HG03097 (cell line): Measurements from ENCODE around the gene ELMO2.

ENCODE experiments used
- ATAC-seq: cut with Tn5 transposase; IDR thresholded peaks from one replicate; pipeline ENCODE4 v1.9.1; 2021; ENCODE audit not compliant: unreplicated experiment, low FRiP score

The ELMO2 gene

DNA sequence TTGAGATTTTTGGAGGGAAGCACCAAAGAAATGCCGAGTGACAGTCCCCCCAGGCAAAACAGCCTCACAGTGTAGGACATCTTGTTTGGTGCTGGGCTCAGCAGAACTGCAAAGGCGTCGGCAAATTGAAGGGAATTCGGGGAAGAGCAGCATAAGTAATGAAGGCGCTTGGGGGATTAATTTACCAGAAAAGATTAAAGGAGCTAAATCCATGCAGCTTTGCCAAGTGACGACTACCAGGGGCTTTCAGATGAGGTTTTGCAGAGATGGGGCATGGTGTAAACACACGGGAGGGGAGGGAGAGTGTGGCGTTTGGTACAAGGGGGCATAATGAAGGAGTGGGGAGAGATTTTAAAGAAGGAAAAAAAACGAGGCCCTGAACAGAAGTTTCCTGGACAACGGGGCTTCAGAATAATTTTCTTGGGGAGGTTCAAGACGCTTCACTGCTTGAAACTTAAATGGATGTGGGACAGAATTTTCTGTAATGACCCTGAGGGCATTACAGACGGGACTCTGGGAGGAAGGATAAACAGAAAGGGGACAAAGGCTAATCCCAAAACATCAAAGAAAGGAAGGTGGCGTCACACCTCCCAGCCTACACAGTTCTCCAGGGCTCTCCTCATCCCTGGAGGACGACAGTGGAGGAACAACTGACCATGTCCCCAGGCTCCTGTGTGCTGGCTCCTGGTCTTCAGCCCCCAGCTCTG, 52.8 kb downstream of the ELMO2 start:
- no peak for ATAC-seq

DNA sequence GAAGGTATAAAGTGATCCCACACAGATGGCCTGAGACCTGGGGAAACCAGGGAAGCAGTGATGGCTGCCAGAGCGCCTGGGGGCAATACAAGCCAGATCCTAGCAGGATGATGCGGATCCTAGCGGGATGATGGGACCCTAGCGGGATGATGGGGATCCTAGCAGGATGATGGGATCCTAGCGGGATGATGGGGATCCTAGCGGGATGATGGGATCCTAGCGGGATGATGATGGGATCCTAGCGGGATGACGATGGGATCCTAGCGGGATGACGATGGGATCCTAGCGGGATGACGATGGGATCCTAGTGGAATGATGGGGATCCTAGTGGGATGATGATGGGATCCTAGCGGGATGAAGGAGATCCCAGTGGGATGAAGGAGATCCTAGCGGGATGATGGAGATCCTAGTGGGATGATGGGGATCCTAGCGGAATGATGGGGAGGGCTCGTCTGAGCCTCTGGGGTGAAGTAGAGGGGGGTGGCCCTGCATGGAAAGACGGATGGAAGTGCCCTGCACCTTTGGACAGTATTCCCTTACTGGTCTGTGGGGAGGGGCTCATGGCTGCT, 54.0 kb downstream of the ELMO2 start:
- ATAC-seq = no peak

DNA sequence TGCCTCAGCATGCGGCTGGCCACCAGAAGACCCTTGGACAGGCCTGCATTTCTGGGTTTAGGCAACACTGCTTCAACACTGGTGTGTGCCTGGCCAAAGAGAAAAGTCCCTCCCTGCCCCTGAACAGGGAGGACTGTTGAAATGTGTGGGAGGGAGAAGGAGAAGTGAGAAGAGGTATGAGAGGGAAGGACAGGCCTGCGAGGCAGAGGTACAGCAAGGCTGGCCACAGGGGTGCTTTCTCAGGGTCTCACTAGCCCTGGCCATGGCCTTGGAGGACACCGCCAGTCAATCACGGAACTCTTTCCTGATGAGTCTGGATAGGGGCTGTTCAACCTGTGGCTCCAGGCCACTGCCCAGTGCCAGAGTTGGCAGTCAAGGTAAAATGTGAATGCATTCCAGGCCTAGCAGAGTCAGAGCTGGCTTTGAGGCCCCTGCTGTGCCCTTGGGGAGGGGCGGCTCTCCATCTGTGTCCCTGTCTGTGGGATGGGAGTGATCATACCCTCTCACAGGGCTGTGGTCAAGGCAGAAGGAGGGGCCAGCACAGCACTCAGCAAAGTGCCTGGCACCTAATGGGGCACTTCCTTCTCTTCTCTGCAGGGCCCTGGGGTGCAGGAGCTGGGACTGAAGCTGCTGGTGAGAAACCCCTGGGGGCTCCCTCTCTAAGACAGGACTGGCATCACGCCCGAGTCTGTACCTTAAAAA, 54.9 kb downstream of the ELMO2 start:
- ATAC-seq = no peak

DNA sequence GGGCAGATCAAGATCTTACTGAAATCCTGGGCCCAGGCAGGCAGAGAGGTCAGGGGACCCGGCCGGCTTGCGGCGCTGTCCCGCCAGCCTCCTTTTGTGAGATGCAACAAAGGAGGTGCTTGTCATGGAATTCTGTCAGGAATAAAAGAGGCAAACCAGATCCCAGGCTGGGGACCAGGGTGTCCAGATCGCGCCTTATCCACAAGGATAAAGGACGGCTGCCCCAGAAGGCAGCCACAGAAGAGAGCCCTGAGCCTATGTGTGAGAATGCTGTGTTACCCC, 55.5 kb downstream of the ELMO2 start:
- ATAC-seq = no peak

DNA sequence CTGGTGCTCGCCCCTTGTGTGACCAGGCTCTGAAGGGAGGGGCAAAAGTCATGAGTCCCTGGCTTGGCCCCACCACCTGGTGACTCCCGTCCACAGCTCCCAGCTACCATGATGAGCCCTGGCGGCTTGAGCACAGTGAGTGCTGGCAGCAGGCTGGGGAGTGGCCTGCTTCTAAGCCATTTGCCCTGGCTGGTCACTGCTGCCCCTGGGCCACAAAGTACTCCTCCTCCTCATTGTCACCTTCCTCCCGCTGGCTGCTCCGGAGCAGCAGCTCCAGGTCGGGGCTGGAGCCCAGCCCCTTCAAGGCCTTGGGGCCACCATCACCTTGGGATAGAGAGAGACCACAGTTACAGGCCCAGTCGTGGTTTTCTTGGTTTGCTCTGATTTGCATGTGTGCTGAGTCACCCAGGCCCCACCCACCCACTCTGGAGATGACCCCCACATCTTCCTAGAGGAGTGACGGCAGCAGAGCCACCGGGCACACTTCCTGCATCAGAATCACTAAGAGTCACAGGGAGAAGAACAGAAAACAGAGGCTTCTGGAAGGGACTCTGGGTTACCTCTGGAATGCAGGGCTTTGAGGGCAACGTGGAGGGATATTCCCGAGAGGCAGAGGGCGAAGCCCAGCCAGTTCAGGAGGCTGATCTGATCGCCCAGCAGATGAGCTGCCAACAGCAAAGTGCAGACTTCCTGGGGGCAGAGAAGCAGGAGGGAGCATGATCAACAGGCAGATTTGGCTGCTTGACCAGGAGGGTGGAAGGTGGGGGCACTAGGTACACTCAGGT, 56.0 kb downstream of the ELMO2 start:
- peak; percentile 55 for ATAC-seq

DNA sequence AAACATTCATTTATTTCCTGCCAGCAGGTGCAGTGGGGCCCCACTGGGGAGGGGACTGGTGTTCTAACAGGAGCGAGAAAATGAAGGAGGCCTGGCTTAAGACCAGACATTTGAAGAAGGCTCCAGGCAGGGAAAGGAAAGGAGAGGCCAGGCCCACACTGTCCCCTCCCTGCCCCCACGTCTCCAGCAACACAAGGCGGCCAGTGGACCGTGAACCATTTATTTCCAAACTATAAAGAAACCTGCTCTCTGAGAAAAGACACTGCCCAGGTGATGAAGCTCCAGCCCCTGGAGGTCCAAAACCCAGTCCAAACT, 56.7 kb downstream of the ELMO2 start:
- ATAC-seq = no peak

DNA sequence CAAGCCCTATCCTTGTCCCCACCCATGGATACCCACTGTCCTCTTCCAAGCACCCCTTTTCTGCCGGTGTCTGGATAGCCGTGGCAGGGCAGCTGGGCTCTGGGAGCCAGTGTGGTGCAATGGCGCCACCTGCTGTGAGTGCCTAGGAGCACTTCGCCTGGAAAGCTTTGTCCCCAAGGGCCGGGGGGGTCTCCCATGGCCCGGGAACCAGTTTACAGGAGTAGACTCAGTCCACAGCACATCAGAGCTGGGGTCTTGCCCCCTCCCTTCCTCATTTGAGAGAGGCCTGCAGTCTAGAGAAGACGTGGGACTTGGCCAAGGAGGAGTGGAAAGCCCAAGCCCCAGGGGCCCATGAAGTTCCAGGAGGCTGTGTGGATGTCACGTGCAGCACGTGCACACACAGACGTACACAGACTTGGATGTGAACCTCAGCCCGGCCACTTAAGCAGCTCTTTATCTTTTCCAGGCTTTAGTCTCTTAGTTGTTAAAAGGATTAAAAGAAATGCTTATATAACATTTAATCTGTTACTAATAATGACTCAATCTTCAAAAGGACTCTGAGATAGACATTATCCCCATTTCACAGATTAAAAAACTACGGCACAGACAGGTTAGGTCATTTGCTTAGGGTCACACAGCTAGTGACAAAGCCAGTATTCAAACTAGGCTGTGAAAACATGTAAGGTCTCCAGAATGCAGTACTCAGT, 57.2 kb downstream of the ELMO2 start:
- ATAC-seq = no peak

DNA sequence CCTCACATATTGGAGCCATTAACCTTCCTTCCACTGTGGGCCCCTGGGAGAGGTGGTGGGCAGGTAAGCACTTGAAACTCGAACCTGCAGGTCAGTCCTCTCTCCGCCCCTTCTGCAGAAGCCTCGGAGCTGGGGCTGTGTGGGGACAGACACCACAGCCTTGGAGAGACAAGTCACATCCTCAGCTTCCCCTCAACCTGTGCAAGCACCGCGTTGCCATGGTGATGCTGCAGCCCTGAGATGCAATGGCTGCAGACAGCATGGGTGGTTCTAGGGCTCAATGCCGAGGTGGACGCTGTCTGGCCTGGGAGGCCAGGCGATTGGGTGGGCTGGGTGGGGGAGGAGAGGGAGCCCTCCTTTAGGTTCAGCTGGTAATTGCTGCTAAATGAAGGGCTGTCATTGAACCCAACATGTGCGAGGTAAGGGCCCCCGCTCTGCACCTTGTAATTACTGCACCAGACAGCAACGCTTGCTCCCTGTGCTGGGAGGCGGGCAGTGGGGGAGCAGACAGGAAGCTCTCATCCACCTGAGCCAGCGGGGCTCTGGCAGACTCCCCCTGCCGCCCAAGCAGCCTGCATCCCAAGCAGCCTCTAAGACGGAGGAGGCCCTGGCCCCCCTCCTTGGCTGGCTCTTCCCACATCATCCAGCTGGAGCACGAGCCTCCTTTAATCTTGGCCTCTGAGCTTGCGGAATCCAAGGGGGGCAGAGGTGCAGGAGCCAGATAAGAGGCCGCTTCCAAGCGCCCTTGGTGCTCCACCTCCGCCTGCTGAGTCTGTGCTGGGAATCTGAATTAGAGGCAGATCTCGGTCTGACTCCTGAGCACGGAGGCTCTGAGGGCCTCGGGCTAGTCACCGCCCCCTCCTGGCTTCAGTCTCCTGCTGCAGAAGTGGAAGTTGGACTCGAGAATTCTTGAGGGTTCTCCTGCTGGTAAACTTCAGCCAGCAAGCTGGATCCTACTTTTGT, 58.3 kb downstream of the ELMO2 start:
- no peak for ATAC-seq

DNA sequence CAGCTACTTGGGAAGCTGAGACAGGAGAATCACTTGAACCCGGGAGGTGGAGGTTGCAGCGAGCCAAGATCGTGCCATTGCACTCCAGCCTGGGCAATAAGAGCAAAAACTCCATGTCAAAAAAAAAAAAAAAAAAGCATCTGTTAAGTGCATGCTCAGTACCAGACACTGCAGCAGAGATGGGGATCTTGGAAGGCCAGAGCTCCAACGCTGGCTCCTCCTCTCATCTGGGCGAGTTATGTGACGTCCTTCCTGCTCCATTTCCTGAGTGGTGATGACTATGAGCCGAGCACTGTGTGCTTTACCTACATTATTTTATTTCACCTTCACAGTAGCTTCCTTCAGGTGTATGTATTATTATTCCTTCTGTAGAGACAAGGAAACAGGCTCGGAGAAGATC, 59.6 kb downstream of the ELMO2 start:
- no peak for ATAC-seq

DNA sequence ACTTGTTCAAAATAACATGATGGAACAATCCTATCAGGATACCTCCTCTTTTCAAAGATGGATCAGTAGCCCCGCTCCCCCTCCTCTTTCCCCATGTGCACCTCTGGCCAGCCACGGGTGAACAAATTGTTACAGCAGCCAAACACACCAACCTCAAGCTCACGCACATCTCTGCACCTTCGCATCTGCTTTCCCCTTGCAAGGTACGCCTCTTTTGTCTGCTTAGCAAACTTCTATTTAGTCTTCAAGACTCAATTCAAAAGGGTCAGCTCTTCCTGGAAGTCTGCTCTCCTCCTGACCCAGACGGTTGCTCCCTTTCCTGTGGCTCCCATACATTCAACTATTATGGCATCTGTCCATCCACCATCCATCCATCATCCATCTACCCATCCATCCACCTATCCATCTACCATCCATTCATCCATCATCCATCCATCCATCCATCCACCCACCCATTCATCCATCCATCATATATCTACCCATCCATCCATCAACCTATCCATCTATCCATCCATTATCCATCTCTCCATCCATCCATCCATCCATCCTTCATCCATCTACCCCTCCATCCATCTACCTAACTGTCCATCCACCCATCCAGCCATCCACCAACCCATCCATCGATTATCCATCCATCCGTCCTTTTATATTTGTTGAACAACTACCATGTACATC, 61.8 kb downstream of the ELMO2 start:
- no peak for ATAC-seq

DNA sequence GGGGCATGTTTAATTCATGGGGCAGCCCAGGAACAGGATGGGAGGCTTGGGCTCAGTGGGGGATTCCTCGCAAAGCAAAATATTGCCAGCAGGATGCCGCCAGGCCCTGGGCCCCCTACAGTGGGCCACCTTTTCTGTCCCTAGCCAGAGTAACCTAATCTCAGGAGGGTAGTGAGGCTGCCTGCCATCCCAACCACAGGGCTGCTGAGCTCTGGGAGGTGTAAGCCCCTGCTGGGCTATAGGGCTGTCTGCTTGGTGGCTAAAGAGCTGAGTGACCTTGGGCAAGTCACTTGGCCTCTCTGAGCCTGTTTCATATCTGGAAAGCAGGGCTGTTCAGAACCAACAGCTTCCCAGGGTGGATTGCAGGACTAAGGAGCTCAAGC, 62.4 kb downstream of the ELMO2 start:
- no peak for ATAC-seq

DNA sequence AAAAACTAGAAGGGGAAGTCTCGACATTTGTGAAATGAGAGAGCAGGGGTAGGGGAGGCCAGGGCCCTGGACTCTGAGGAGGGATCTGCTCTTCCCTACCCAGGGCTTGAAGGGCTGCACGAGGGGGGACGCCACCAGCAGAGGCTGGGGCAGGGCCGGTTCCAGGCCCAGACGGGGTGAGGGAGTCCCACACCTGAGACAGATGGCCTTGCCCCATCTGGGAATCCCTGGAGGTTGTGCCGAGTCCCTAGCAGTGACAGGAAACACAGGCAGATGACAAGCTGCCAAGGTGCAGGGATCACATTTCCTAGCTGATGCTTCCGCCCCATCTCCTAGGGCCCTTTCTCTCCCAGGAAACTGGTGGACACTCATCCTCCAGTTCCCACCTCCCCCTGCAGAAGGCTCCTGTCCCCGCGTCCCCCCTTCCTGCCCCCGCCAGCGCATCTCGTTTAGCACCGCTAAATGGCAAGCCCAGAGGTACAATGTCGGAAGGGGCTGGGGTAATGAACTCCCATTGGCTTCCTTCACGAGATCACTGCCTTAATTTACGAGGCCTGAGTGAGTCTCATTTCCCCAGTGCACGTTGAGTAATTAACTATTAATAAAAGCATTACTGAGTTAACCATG, 63.0 kb downstream of the ELMO2 start:
- ATAC-seq = no peak

DNA sequence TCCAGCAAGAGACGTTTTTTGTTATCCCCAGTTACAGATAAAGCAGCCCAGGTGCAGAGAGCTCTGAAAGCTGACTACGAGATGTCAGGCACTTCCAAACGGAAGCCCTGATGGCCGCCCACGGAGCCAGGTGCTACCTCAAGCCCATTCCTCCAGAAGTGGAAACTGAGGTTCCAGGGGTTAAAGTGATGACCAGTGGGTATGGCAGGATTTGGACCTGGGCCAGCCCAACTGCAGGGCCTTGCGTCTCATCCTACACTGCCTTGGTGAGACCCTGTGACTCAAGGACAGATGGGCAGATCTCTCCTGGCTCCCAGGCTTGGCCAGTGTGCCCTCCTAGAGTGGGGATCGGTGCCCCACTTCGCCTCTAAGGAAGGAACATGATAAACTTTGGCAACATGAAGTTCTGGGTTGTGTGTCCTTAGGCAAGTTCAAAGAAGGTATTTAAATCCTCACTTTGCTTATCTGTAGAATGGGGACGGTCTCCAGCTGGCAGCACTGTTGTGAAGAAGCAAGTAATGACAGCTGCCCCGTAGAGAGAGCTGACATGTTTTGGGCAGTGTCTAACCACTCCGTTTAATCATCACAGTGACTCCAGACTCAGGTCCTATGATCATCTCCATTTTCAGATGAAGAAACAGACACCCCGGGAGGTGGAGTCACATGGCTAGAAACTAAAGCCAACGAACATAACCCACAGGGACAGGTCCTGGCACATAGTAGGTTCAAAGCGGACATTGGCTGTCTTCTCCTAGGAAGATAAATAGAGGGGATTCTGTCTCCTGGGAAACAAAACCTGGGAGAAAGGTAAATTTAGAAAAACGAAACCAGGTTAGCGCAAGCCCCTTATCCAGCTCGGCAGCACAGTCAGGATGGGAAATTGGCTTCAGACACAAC, 63.7 kb downstream of the ELMO2 start:
- no peak for ATAC-seq

DNA sequence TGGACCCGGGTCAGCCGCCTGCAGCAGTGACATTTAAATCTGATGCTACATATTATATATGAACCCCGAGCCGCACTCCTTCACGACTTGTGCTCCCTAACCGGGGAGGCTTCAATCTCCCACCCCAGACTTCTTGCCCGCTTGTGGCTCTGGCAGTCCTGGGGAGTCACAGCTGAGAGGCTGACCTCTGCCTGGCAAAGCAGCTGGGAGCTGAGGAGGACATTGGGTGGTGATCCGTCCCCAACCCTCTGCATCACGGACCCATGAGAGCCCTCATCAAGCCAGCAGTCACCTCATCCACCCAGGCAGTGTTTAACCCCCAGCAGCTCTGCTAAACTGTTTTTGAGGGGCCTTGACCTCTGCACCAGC, 64.4 kb downstream of the ELMO2 start:
- ATAC-seq = no peak

DNA sequence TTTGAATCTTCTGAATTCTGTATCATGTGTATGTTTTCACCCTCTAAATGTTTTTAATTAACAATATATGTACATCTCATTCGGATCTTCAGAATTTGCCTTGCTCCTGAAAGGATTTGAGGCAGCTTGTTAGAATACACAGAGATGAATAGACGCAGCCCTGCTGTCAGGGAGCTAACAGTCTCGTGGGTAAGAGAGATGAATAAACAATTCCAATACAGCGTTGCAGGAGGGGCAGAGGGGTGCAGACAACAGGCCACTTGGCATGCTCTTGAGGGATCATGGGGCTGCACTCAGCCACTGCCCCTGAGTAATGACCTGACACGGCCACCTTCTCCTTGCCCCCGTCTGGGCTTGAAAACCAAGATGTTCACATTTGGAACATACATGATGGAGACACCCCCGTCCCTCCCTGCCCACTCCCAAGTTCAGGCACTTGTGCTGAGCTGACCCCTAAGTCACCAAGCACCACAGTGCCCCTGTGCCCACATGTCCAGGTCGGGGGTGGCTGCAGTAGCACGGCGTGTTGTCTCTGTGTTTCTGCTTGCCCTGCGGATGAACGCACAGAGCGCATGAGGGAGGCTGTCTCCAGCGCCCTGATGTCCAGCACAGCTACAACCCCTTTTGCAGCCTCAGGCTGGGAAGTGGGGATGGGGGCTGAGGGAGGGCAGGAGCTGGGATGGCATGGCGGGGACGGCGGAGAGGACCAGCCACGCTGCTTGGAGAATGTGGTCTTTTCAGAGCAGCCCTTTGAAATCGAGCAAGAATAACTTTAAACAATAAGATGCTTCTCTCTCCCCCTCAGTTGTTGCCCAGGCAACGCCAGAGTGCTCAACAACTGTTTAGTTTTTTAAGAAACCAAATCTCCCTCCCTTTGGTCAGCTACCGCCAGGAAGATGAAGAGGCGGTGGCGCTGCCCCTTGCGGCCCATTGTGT, 65.1 kb downstream of the ELMO2 start:
- ATAC-seq = no peak

DNA sequence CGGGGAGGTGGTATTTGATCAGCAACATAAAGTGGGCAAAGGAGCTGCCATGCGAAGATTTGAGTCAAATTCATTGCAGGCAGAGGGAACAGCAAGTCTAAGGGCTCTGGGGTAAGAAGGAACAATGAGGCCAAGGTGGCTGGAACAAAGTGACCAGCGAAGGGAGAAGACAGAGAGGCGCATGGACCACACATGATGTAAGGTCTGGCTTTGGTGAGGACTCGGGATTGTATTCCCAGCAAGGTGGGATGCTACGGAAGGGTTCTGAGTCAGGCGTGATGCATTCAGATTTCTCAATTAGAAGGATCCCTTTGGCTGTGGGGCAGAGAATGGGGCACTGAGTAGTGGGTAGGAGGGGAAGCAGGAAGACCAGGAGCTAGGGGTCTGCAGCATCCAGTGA, 67.4 kb downstream of the ELMO2 start:
- no peak for ATAC-seq

DNA sequence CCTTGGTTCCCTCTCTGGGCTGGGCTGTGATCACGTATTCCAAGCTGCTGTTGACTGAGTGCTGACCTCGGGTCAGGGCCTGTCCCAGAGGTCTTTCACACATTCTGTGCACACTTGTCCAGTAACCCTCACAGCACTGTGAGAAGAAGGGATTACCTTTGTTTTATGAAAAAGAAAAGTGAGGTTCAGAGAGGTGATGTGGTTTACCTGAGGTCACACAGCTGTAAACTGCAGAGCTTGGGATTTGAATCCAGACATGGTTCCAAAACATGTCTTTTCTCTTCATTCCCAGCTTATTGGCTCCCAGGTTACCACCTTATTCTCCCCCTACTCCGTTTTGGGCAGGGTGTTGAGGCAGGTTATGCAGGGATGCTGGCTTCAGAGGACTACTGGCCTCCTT, 69.7 kb downstream of the ELMO2 start:
- ATAC-seq = no peak
